H1 (cell line): ENCODE measurements around the gene IFT80. TPM values are rescaled to one million over a fixed set of nuclear protein-coding genes. Genes with fewer than 3 reads are reported as not detected.

Experiments
- CTCF ChIA-PET: fragments of 300-600 bp; sonication (Branson Sonifier 250); formaldehyde crosslinking; loops from one replicate; lab custom pipeline; 2021; ENCODE audit not compliant: partially characterized antibody; lab: Charles Lee
- POLR2A ChIA-PET: fragments of 300-600 bp; sonication (Branson Sonifier 250); formaldehyde crosslinking; loops from one replicate; lab custom pipeline; 2021; ENCODE audit warnings: inconsistent platforms; ENCODE audit not compliant: partially characterized antibody; lab: Charles Lee
- DNase-seq, 2 experiments: peaks; one replicate each; pipeline versions ENCODE4 v3.0.0 to v3.0.0-alpha.2; 2010 to 2022; ENCODE audit warnings: low spot score in 2 of 2, low read depth in 1 of 2, mixed read lengths in 1 of 2
- FAIRE-seq: peaks from 2 replicates; lab custom pipeline; 2011; peaks lifted over from hg19 to GRCh38; lab: Jason Lieb, UNC
- H2AFZ ChIP-seq: 2 replicates; pipeline ENCODE4 v1.8.1; 2012; ENCODE audit warnings: low read length, inconsistent platforms
- H2AK5ac ChIP-seq: 2 replicates; pipeline ENCODE4 v1.6.1; 2013; ENCODE audit warnings: low read depth, low read length
- H2BK120ac ChIP-seq: replicated peaks from 2 replicates; pipeline ENCODE3; 2013; ENCODE audit warnings: low read depth, low read length, inconsistent platforms
- H2BK12ac ChIP-seq: 2 replicates; pipeline ENCODE4 v1.6.1; 2013; ENCODE audit warnings: low read depth, low read length
- H2BK15ac ChIP-seq: 2 replicates; pipeline ENCODE4 v1.6.1; 2013; ENCODE audit warnings: low read length
- H2BK20ac ChIP-seq: 2 replicates; pipeline ENCODE4 v1.6.1; 2013; ENCODE audit warnings: low read length
- H2BK5ac ChIP-seq: 2 replicates; pipeline ENCODE4 v1.6.1; 2013; ENCODE audit warnings: low read depth, low read length
- H3K14ac ChIP-seq: 2 replicates; pipeline ENCODE4 v1.6.1; 2013; ENCODE audit warnings: inconsistent platforms; ENCODE audit not compliant: insufficient read length
- H3K18ac ChIP-seq: 2 replicates; pipeline ENCODE4 v1.6.1; 2013; ENCODE audit warnings: low read length; ENCODE audit errors: extremely low read depth
- H3K23ac ChIP-seq: 2 replicates; pipeline ENCODE4 v1.6.1; 2013; ENCODE audit warnings: inconsistent platforms; ENCODE audit not compliant: insufficient read length
- H3K23me2 ChIP-seq: 2 replicates; pipeline ENCODE4 v1.6.1; 2013; ENCODE audit warnings: low read depth, low read length
- H3K27ac ChIP-seq: 2 replicates; pipeline ENCODE4 v1.6.1; 2011; ENCODE audit warnings: low read depth, low read length, inconsistent platforms
- H3K27me3 ChIP-seq, 4 experiments: replicated peaks in 1 of 4; 1 replicate in 1 of 4; 2 replicates in 3 of 4; pipeline versions ENCODE4 v1.6.1 to v1.8.1; 2011 to 2013; ENCODE audit warnings: low read length in 3 of 4, mild to moderate bottlenecking in 3 of 4, inconsistent platforms in 2 of 4, mixed read lengths in 2 of 4, moderate library complexity in 1 of 4; ENCODE audit not compliant: control insufficient read depth in 3 of 4, insufficient read depth in 3 of 4; ENCODE audit errors: extremely low read depth in 1 of 4
- H3K36me3 ChIP-seq, 4 experiments: 2 replicates each; pipeline versions ENCODE4 v1.6.1 to v1.8.1; 2011 to 2013; ENCODE audit warnings: mild to moderate bottlenecking in 4 of 4, low read length in 3 of 4, moderate library complexity in 2 of 4, control low read depth in 1 of 4, inconsistent platforms in 1 of 4; ENCODE audit not compliant: insufficient read depth in 4 of 4, control insufficient read depth in 2 of 4
- H3K4ac ChIP-seq: replicated peaks from 2 replicates; pipeline ENCODE3; 2013; ENCODE audit warnings: low read length, low read depth, mixed read lengths, inconsistent platforms; ENCODE audit not compliant: insufficient read length
- H3K4me1 ChIP-seq, 4 experiments: replicated peaks in 1 of 4; 1 replicate in 1 of 4; 2 replicates in 3 of 4; pipeline versions ENCODE4 v1.6.1 to v1.8.1; 2011 to 2013; ENCODE audit warnings: low read length in 3 of 4, inconsistent platforms in 2 of 4, mixed read lengths in 1 of 4; ENCODE audit not compliant: insufficient read depth in 4 of 4, control insufficient read depth in 3 of 4
- H3K4me2 ChIP-seq, 2 experiments: 2 replicates each; pipeline versions ENCODE4 v1.6.1 to v1.8.1; 2011 to 2013; ENCODE audit warnings: low read depth in 2 of 2, low read length in 2 of 2, control low read depth in 1 of 2, inconsistent platforms in 1 of 2, mild to moderate bottlenecking in 1 of 2; ENCODE audit not compliant: insufficient read depth in 1 of 2
- H3K4me3 ChIP-seq, 4 experiments: fragments of 200-600, 300-600 bp in 1 of 4; sonication (generic), shearing (Covaris generic), sonication (Bioruptor Twin) in 1 of 4; 2 replicates each; pipeline versions ENCODE4 v1.5.1 to v1.8.1; 2011 to 2016; ENCODE audit warnings: low read length in 4 of 4, low read depth in 3 of 4, control low read depth in 2 of 4, inconsistent platforms in 2 of 4, mild to moderate bottlenecking in 2 of 4, mixed read lengths in 1 of 4, moderate library complexity in 1 of 4; ENCODE audit not compliant: insufficient read depth in 2 of 4; ENCODE audit errors: extremely low read depth in 1 of 4
- H3K56ac ChIP-seq: replicated peaks from 2 replicates; pipeline ENCODE3; 2013; ENCODE audit warnings: low read depth, mild to moderate bottlenecking, mixed read lengths, low read length, inconsistent platforms; ENCODE audit not compliant: insufficient read length
- H3K79me1 ChIP-seq: 2 replicates; pipeline ENCODE4 v1.6.1; 2013; ENCODE audit warnings: low read depth, low read length, control low read depth
- H3K79me2 ChIP-seq, 2 experiments: 2 replicates each; pipeline versions ENCODE4 v1.6.1 to v1.8.1; 2012 to 2013; ENCODE audit warnings: low read length in 2 of 2, mild to moderate bottlenecking in 2 of 2, inconsistent platforms in 1 of 2; ENCODE audit not compliant: insufficient read depth in 2 of 2, control insufficient read depth in 1 of 2
- H3K9ac ChIP-seq, 4 experiments: replicated peaks in 1 of 4; 1 replicate in 1 of 4; 2 replicates in 3 of 4; pipeline versions ENCODE4 v1.6.1 to v1.8.1; 2011 to 2013; ENCODE audit warnings: low read depth in 3 of 4, low read length in 3 of 4, control low read depth in 2 of 4, mild to moderate bottlenecking in 2 of 4, moderate library complexity in 2 of 4, inconsistent platforms in 1 of 4; ENCODE audit errors: extremely low read depth in 1 of 4
- H3K9me3 ChIP-seq, 2 experiments: 2 replicates each; pipeline versions ENCODE4 v1.6.1 to v1.8.1; 2012 to 2013; ENCODE audit warnings: mild to moderate bottlenecking in 2 of 2, moderate library complexity in 2 of 2, control low read depth in 1 of 2, inconsistent platforms in 1 of 2, low read depth in 1 of 2, low read length in 1 of 2, mixed read lengths in 1 of 2; ENCODE audit not compliant: insufficient read depth in 2 of 2
- H4K20me1 ChIP-seq, 2 experiments: replicated peaks in 1 of 2; 2 replicates each; pipeline versions ENCODE3 to v1.8.1; 2011 to 2013; ENCODE audit warnings: inconsistent platforms in 2 of 2, low read length in 2 of 2, mild to moderate bottlenecking in 1 of 2; ENCODE audit not compliant: insufficient read depth in 2 of 2, control insufficient read depth in 1 of 2
- H4K5ac ChIP-seq: 2 replicates; pipeline ENCODE4 v1.6.1; 2013; ENCODE audit warnings: low read length, low read depth, mixed read lengths, inconsistent platforms; ENCODE audit not compliant: insufficient read length
- H4K8ac ChIP-seq: 2 replicates; pipeline ENCODE4 v1.8.0; 2013; ENCODE audit warnings: mild to moderate bottlenecking, moderate library complexity, low read length, inconsistent platforms; ENCODE audit not compliant: insufficient read depth; ENCODE audit errors: extremely low read depth
- H4K91ac ChIP-seq: replicated peaks from 2 replicates; pipeline ENCODE3; 2013; ENCODE audit warnings: low read length, mixed read lengths, inconsistent platforms; ENCODE audit not compliant: insufficient read length
- BRCA1 ChIP-seq: IDR thresholded peaks from 2 replicates; pipeline ENCODE4 v1.6.1; 2012; ENCODE audit warnings: low read depth, low read length, improper control_type of control experiment
- CTCF ChIP-seq, 3 experiments: IDR thresholded peaks; 1 replicate in 2 of 3; 2 replicates in 1 of 3; pipeline versions ENCODE4 v1.5.1 to v1.6.1; 2011; ENCODE audit warnings: low read length in 3 of 3, mild to moderate bottlenecking in 3 of 3, inconsistent platforms in 2 of 3, low read depth in 1 of 3, moderate library complexity in 1 of 3; ENCODE audit not compliant: insufficient read depth in 1 of 3; ENCODE audit errors: control extremely low read depth in 1 of 3
- EZH2 ChIP-seq: fragments of 200-600 bp; sonication (generic); IDR thresholded peaks from 2 replicates; pipeline ENCODE4 v1.7.1; 2012; ENCODE audit warnings: low read depth, mild to moderate bottlenecking, moderate library complexity, low read length, inconsistent platforms; ENCODE audit not compliant: severe bottlenecking
- HDAC6 ChIP-seq: IDR thresholded peaks from one replicate; pipeline ENCODE4 v1.7.1; 2012; ENCODE audit warnings: low read depth, mild to moderate bottlenecking, inconsistent platforms, low read length, moderate library complexity
- NANOG ChIP-seq: IDR thresholded peaks from 2 replicates; pipeline ENCODE4 v1.6.1; 2011; ENCODE audit warnings: low read length, low read depth, mild to moderate bottlenecking, inconsistent platforms; ENCODE audit not compliant: insufficient read depth, poor library complexity, severe bottlenecking
- PHF8 ChIP-seq: fragments of 200-600 bp; sonication (generic); conservative IDR thresholded peaks from 2 replicates; pipeline ENCODE4 v1.7.1; 2012; ENCODE audit warnings: low read depth, mild to moderate bottlenecking, inconsistent platforms, low read length, moderate library complexity
- POLR2AphosphoS5 ChIP-seq: IDR thresholded peaks from 2 replicates; pipeline ENCODE4 v1.6.1; 2011; ENCODE audit warnings: low read depth, low read length
- RNF2 ChIP-seq: fragments of 200-900, 300-1000 bp; sonication (generic); IDR thresholded peaks from 2 replicates; pipeline ENCODE4 v1.7.1; 2016; ENCODE audit warnings: borderline replicate concordance, low read depth, mild to moderate bottlenecking, antibody characterized with exemption, low read length; ENCODE audit not compliant: poor library complexity, severe bottlenecking; ENCODE audit errors: missing control alignments
- SIN3A ChIP-seq, 2 experiments: IDR thresholded peaks in 1 of 2; conservative IDR thresholded peaks in 1 of 2; 2 replicates each; pipeline ENCODE4 v1.6.1; 2011 to 2012; ENCODE audit warnings: low read length in 2 of 2, improper control_type of control experiment in 1 of 2, low read depth in 1 of 2, mild to moderate bottlenecking in 1 of 2
- SIRT6 ChIP-seq: IDR thresholded peaks from one replicate; pipeline ENCODE4 v1.7.1; 2012; ENCODE audit warnings: low read length, inconsistent platforms
- YY1 ChIP-seq: IDR thresholded peaks from 2 replicates; pipeline ENCODE4 v1.6.1; 2011; ENCODE audit warnings: low read depth, mild to moderate bottlenecking, low read length
- WGBS, 2 experiments: shearing (Covaris generic) in 1 of 2; methylation state at CpG; one replicate each; pipeline versions ENCODE4 v1.1.6 to v1.1.7; 2013 to 2015; ENCODE audit warnings: low lambda C conversion rate in 2 of 2, mixed read lengths in 2 of 2, inconsistent platforms in 1 of 2, low coverage in 1 of 2, missing lambda C conversion rate in 1 of 2; ENCODE audit not compliant: insufficient replicate concordance in 2 of 2, insufficient coverage in 1 of 2, insufficient read length in 1 of 2; ENCODE audit errors: extremely low coverage in 1 of 2, missing lambda C conversion rate in 1 of 2; 5-methylcytosine and 5-hydroxymethylcytosine counted together
- polyA plus RNA-seq, 7 experiments: library from polyadenylated mRNA; depleted of rRNA in 3 of 7; stranded (reverse) in 5 of 7; unstranded in 2 of 7; fragments of >200 nt in 5 of 7; fragments of 200-250 nt in 2 of 7; gene quantifications; 1 replicate in 5 of 7; 2 replicates in 1 of 7; 4 replicates in 1 of 7; pipeline versions ENCODE4 v1.2.1 to v1.2.3, GENCODE V29; 2011 to 2013; ENCODE audit warnings: missing spikeins in 2 of 7, mixed read lengths in 2 of 7
- total RNA-seq: library from RNA; stranded (reverse); fragmentation: NEBNext Ultra II Directional; extraction: Animal tissue kit (Norgen Biotek cat#: 25700); gene quantifications from 2 replicates; pipeline ENCODE4 v1.2.1, GENCODE V29; 2021

The IFT80 gene
- total and polyA plus RNA-seq, 2 of the 8 experiments (the other 6 are each of a cell fraction or from before 2014, with no cell fraction given), result 7.2 to 25.9 TPM

- DNase-seq, result no peak
- no peak overlapping the region for H2AFZ ChIP-seq
- TF ChIP-seq RNF2 (no peak), BRCA1 (no peak), PHF8 (no peak), HDAC6 (no peak), POLR2AphosphoS5 (no peak), YY1 (no peak), SIRT6 (no peak), CTCF (IDR thresholded peaks at IDR 0.05; ENCODE audit: control extremely low read depth in 1 of 3, insufficient read depth in 1 of 3, low read depth in 1 of 3, low read length in 3 of 3) (no peak), EZH2 (no peak), NANOG (no peak), SIN3A (conservative IDR thresholded peaks at IDR 0.05 in 1 of 2, IDR thresholded peaks at IDR 0.05 in 1 of 2; ENCODE audit: low read depth in 1 of 2, low read length in 2 of 2) (no peak)
Observed at GRCh38 chr3:160245261-160245800, 153.7 kb downstream of the IFT80 start.

More at GRCh38 chr3:160245261-160245800, 153.7 kb downstream of the IFT80 start:
- H3K4me2 ChIP-seq, result no peak overlapping the region
- no peak overlapping the region for H2BK5ac ChIP-seq
- POLR2A ChIA-PET, result no interaction called here
- no peak overlapping the region for H3K14ac ChIP-seq
- H3K9ac ChIP-seq, result no peak overlapping the region
- H2BK20ac ChIP-seq, result no peak overlapping the region
- FAIRE-seq, result no peak
- no peaks in the 10 kb centered on the region for H4K20me1 ChIP-seq
- H3K27ac ChIP-seq, result no peak overlapping the region
- no peak overlapping the region for H2BK12ac ChIP-seq
- no peak overlapping the region for H4K5ac ChIP-seq
- no peak overlapping the region for H2AK5ac ChIP-seq
- no peaks in the 10 kb centered on the region for H3K79me2 ChIP-seq
- no peaks in the 10 kb centered on the region for H3K4me1 ChIP-seq
- H2BK120ac ChIP-seq, result no peak overlapping the region
- H4K91ac ChIP-seq, result no peak overlapping the region
- H3K79me1 ChIP-seq, result no peaks in the 10 kb centered on the region
- no peak overlapping the region for H3K23ac ChIP-seq
- no peak overlapping the region for H3K18ac ChIP-seq
- 88% methylated on average over 9 of the region's 9 CpGs; no CpG with 5 or more reads in 1 of the 2 experiments for WGBS, 2 experiments
- H3K4me3 ChIP-seq, result no peak overlapping the region
- no peaks in the 10 kb centered on the region; a peak in 1 of 4 replicates for H3K9me3 ChIP-seq
- H3K23me2 ChIP-seq, result no peaks in the 10 kb centered on the region
- CTCF ChIA-PET, result no interaction called here
- H3K27me3 ChIP-seq, result no peaks in the 10 kb centered on the region
- H3K36me3 ChIP-seq, result no peaks in the 10 kb centered on the region
- H4K8ac ChIP-seq, result no peak overlapping the region
- H3K4ac ChIP-seq, result no peak overlapping the region
- H2BK15ac ChIP-seq, result no peak overlapping the region
- no peak overlapping the region for H3K56ac ChIP-seq
